UCSD-AML1 (cell line): ENCODE measurements around the gene KCP.

ENCODE experiments used
- DNase-seq: peaks from one replicate; lab custom pipeline; 2025; ENCODE audit not compliant: unreplicated experiment; lab: John Stamatoyannopoulos, UW

The KCP gene

GRCh38 chr7:128829391-128830166 lies 80.9 kb downstream of the KCP start:
- DNase-seq: no peak

- no peak for DNase-seq
Measured at GRCh38 chr7:128827971-128828711, 82.4 kb downstream of the KCP start.

- DNase-seq: no peak
Measured at GRCh38 chr7:128827248-128827958, 83.1 kb downstream of the KCP start.

GRCh38 chr7:128826916-128827247 lies 83.6 kb downstream of the KCP start:
- DNase-seq: no peak
